Peyer's patch (tissue), 4 donors: ENCODE results near the gene SLC4A1.

Experiments
- CTCF ChIP-seq, 6 experiments: fragments of 450-650 bp in 4 of 6; fragments of 200-600 bp in 2 of 6; sonication (generic) in 1 of 6; IDR thresholded peaks; one replicate each; pipeline ENCODE4 v1.5.1; 2017 to 2019; ENCODE audit warnings: antibody characterized with exemption in 6 of 6, mild to moderate bottlenecking in 3 of 6, moderate library complexity in 1 of 6
- POLR2A ChIP-seq, 2 donors: fragments of 450-650 bp; IDR thresholded peaks; one replicate each; pipeline ENCODE4 v1.5.1; 2017; ENCODE audit warnings: antibody characterized with exemption in 2 of 2, mild to moderate bottlenecking in 2 of 2, moderate library complexity in 2 of 2

- no peak for TF ChIP-seq CTCF (IDR thresholded peaks at IDR 0.05)
- TF ChIP-seq POLR2A (IDR thresholded peaks at IDR 0.05), result no peak
These were observed 26.8 kb downstream of the SLC4A1 start for GRCh38 chr17:44241106-44241624.
